ENCODE measurements around the gene MRPL24. TPM values are rescaled to one million over a fixed set of nuclear protein-coding genes. Genes with fewer than 3 reads are reported as not detected.

The MRPL24 gene
- total RNA-seq, 2 experiments from 2014 or later, result 115 to 122 TPM

GRCh38 chr1:156728599-156729462, 12.1 kb downstream of the MRPL24 start, which contains the start of gene ISG20L2:
TSS of gene ISG20L2 (minus strand) at chr1:156728766. CDS start at chr1:156727652, 1,114 bp downstream.
- CTCF ChIA-PET, result interaction anchor here (0.5 to 11.7 kb wide), 13 partner anchors 10 to 231 kb away, joined by 3 to 164 read pairs (median 11); partner anchors contain the start of genes CRABP2, HDGF, INSRR and MRPL24
- POLR2A ChIA-PET, result interaction anchor here (0.6 to 3.7 kb wide), 14 partner anchors 8 to 358 kb away, joined by 3 to 36 read pairs (median 4); partner anchors contain the start of genes GPATCH4, HDGF and MRPL24

- ChIA-PET CTCF (interaction anchor here (0.9 to 11.7 kb wide), 17 partner anchors 8 to 230 kb away, joined by 3 to 164 read pairs (median 11); partner anchors contain the start of genes CRABP2, HDGF, INSRR and MRPL24), POLR2A (interaction anchor here (0.6 to 3.7 kb wide), 12 partner anchors 13 to 232 kb away, joined by 3 to 36 read pairs (median 4); partner anchors contain the start of genes GPATCH4, HDGF, MRPL24 and PRCC)
These were observed 12.8 kb downstream of the MRPL24 start, which contains the start of gene METTL25B for GRCh38 chr1:156727926-156728598. TSS of gene METTL25B (plus strand) at chr1:156728469. CDS start at chr1:156729105, 636 bp downstream.

- CTCF ChIA-PET, result interaction anchor here (0.6 to 11.7 kb wide), 23 partner anchors 9 to 230 kb away, joined by 3 to 164 read pairs (median 11); partner anchors contain the start of genes CRABP2, HDGF, INSRR and MRPL24
These were observed 13.4 kb downstream of the MRPL24 start for GRCh38 chr1:156727492-156727891.

GRCh38 chr1:156726549-156727226, 14.2 kb downstream of the MRPL24 start:
- CTCF ChIA-PET, result interaction anchor here (0.7 to 11.7 kb wide), 41 partner anchors 10 to 161 kb away, joined by 3 to 164 read pairs (median 5); partner anchors contain the start of genes CRABP2, HDGF, INSRR and MRPL24
- POLR2A ChIA-PET, result interaction anchor here (1.0 to 2.1 kb wide), 4 partner anchors 15 to 37 kb away, joined by 3 to 12 read pairs (median 4); partner anchors contain the start of genes HDGF and MRPL24

More at GRCh38 chr1:156727492-156727891, 13.4 kb downstream of the MRPL24 start:
- POLR2A ChIA-PET, result interaction anchor here (1.1 to 3.7 kb wide), 7 partner anchors 13 to 226 kb away, joined by 3 to 36 read pairs (median 4); partner anchors contain the start of genes HDGF, MRPL24 and PRCC

GRCh38 chr1:156725683-156726280, 15.1 kb downstream of the MRPL24 start:
- CTCF ChIA-PET, result interaction anchor here (0.7 to 11.7 kb wide), 46 partner anchors 11 to 241 kb away, joined by 3 to 164 read pairs (median 5); partner anchors contain the start of genes CRABP2, HDGF, INSRR and MRPL24
- POLR2A ChIA-PET, result interaction anchor here (1.0 to 2.1 kb wide), 5 partner anchors 15 to 82 kb away, joined by 3 to 12 read pairs (median 4); partner anchors contain the start of genes HDGF and MRPL24

GRCh38 chr1:156721535-156721934, 19.4 kb downstream of the MRPL24 start:
- POLR2A ChIA-PET, result interaction anchor here (1.0 kb wide), 2 partner anchors 14 to 16 kb away, joined by 4 to 5 read pairs; partner anchors contain the start of gene CRABP2
- CTCF ChIA-PET, result interaction anchor here (0.8 to 11.7 kb wide), 6 partner anchors 15 to 139 kb away, joined by 3 to 164 read pairs (median 4); partner anchors contain the start of genes HDGF and NTRK1

GRCh38 chr1:156721131-156721530, 19.8 kb downstream of the MRPL24 start:
- POLR2A ChIA-PET, result interaction anchor here (1.0 kb wide), 2 partner anchors 14 to 16 kb away, joined by 4 to 5 read pairs; partner anchors contain the start of gene CRABP2
- CTCF ChIA-PET, result interaction anchor here (1.3 to 11.7 kb wide), 5 partner anchors 14 to 139 kb away, joined by 3 to 164 read pairs (median 5); partner anchors contain the start of genes HDGF and NTRK1

- POLR2A ChIA-PET, result no interaction called here
- CTCF ChIA-PET, result interaction anchor here (1.0 kb wide), 1 partner anchor 27 kb away, joined by 3 read pairs; no protein-coding TSS in a partner anchor
These were observed 23.5 kb downstream of the MRPL24 start for GRCh38 chr1:156717351-156717750.

GRCh38 chr1:156714830-156715229, 26.1 kb downstream of the MRPL24 start:
- CTCF ChIA-PET, result interaction anchor here (1.3 to 4.3 kb wide), 5 partner anchors 9 to 175 kb away, joined by 3 to 32 read pairs (median 4); partner anchors contain the start of genes CRABP2, ISG20L2 and METTL25B
- POLR2A ChIA-PET, result no interaction called here

GRCh38 chr1:156712626-156713025, 28.3 kb downstream of the MRPL24 start:
- CTCF ChIA-PET, result interaction anchor here (1.1 to 4.3 kb wide), 4 partner anchors 10 to 88 kb away, joined by 3 to 32 read pairs (median 10); partner anchors contain the start of genes ISG20L2 and METTL25B
- POLR2A ChIA-PET, result no interaction called here

- POLR2A ChIA-PET, result no interaction called here
- CTCF ChIA-PET, result interaction anchor here (0.6 to 3.7 kb wide), 7 partner anchors 9 to 107 kb away, joined by 3 to 17 read pairs (median 3); no protein-coding TSS in a partner anchor
These were observed 29.7 kb downstream of the MRPL24 start for GRCh38 chr1:156711011-156711817.

GRCh38 chr1:156709757-156710489, 31.0 kb downstream of the MRPL24 start:
- ChIA-PET CTCF (interaction anchor here (0.7 to 3.7 kb wide), 3 partner anchors 8 to 20 kb away, joined by 3 to 17 read pairs (median 6); no protein-coding TSS in a partner anchor), POLR2A (no interaction called here)

GRCh38 chr1:156709031-156709430, 31.9 kb downstream of the MRPL24 start:
- ChIA-PET CTCF (interaction anchor here (0.7 to 6.3 kb wide), 3 partner anchors 18 to 48 kb away, joined by 3 to 61 read pairs (median 6); partner anchors contain the start of genes ISG20L2 and METTL25B), POLR2A (interaction anchor here (1.2 kb wide), 1 partner anchor 18 kb away, joined by 4 read pairs; no protein-coding TSS in a partner anchor)

GRCh38 chr1:156708218-156708661, 32.6 kb downstream of the MRPL24 start:
- ChIA-PET POLR2A (interaction anchor here (1.2 kb wide), 1 partner anchor 19 kb away, joined by 4 read pairs; no protein-coding TSS in a partner anchor), CTCF (interaction anchor here (0.7 to 10.5 kb wide), 5 partner anchors 18 to 49 kb away, joined by 3 to 119 read pairs (median 25); partner anchors contain the start of genes ISG20L2 and METTL25B)

All from activated CD8-positive, alpha-beta memory T cell treated with anti-CD3 and anti-CD28 coated beads for 36 hours (primary cell).